OCI-LY7 (cell line): ENCODE measurements around the gene FOXN3. TPM values are rescaled to one million over a fixed set of nuclear protein-coding genes. Genes with fewer than 3 reads are reported as not detected.

Experiments
- BruUV-seq: library from RNA; stranded (reverse); fragments of 400-500 nt; replicated peaks from 2 replicates; lab custom pipeline; 2021; lab: Mats Ljungman, UMichigan
- CTCF ChIA-PET: fragments of 300-600 bp; sonication (Branson Sonifier 250); formaldehyde crosslinking; loops from one replicate; lab custom pipeline; 2022; ENCODE audit warnings: antibody characterized with exemption; ENCODE audit not compliant: unreplicated experiment; lab: Charles Lee
- POLR2A ChIA-PET: fragments of 300-600 bp; sonication (Branson Sonifier 250); formaldehyde crosslinking; loops from one replicate; lab custom pipeline; 2022; ENCODE audit warnings: antibody characterized with exemption; lab: Charles Lee
- DNase-seq: peaks from one replicate; pipeline ENCODE4 v3.0.0-alpha.2; 2015; ENCODE audit warnings: low spot score
- H2AFZ ChIP-seq: fragments of 200-600 bp; sonication (generic), shearing (Covaris generic); 2 replicates; pipeline ENCODE4 v1.6.1; 2014; ENCODE audit warnings: mild to moderate bottlenecking, antibody characterized with exemption, low read length, moderate library complexity
- H3K27ac ChIP-seq: fragments of 200-600 bp; sonication (generic); 2 replicates; pipeline ENCODE4 v1.5.1; 2014; ENCODE audit warnings: mixed run types, low read depth, mild to moderate bottlenecking, moderate library complexity, low read length, inconsistent platforms; ENCODE audit not compliant: poor library complexity, severe bottlenecking
- H3K36me3 ChIP-seq: fragments of 200-600 bp; sonication (generic); 2 replicates; pipeline ENCODE4 v1.6.1; 2014; ENCODE audit warnings: mild to moderate bottlenecking, antibody characterized with exemption, low read length, moderate library complexity, mixed read lengths; ENCODE audit not compliant: insufficient read depth
- H3K4me1 ChIP-seq: fragments of 200-600 bp; sonication (generic); 2 replicates; pipeline ENCODE4 v1.5.1; 2014; ENCODE audit warnings: mild to moderate bottlenecking, low read length; ENCODE audit not compliant: insufficient read depth, poor library complexity, severe bottlenecking
- H3K4me2 ChIP-seq: fragments of 200-600 bp; sonication (generic); 2 replicates; pipeline ENCODE4 v1.6.1; 2014; ENCODE audit warnings: mild to moderate bottlenecking, low read length
- H3K4me3 ChIP-seq: fragments of 200-600 bp; sonication (generic); 2 replicates; pipeline ENCODE4 v1.5.1; 2014; ENCODE audit warnings: mild to moderate bottlenecking, low read depth, low read length; ENCODE audit not compliant: poor library complexity, severe bottlenecking
- H3K79me2 ChIP-seq: fragments of 200-600 bp; sonication (generic); 2 replicates; pipeline ENCODE4 v1.6.1; 2016; ENCODE audit warnings: low read depth, mild to moderate bottlenecking, low read length, moderate library complexity, mixed read lengths; ENCODE audit not compliant: insufficient read depth
- H3K9me2 ChIP-seq: fragments of 200-600 bp; sonication (generic); 2 replicates; pipeline ENCODE4 v1.6.1; 2016; ENCODE audit warnings: mild to moderate bottlenecking, low read length, mixed read lengths; ENCODE audit not compliant: insufficient read depth
- H3K9me3 ChIP-seq: fragments of 200-600 bp; sonication (generic); 2 replicates; pipeline ENCODE4 v1.6.1; 2014; ENCODE audit warnings: mild to moderate bottlenecking, mixed run types, low read length, mixed read lengths
- H4K20me1 ChIP-seq: fragments of 200-600 bp; sonication (generic); 2 replicates; pipeline ENCODE4 v1.6.1; 2014; ENCODE audit warnings: mild to moderate bottlenecking, antibody characterized with exemption, low read length, moderate library complexity, mixed read lengths; ENCODE audit not compliant: insufficient read depth
- CTCF ChIP-seq: fragments of 200-600 bp; sonication (generic); conservative IDR thresholded peaks from 2 replicates; pipeline ENCODE4 v1.5.1; 2014; ENCODE audit warnings: mild to moderate bottlenecking, antibody characterized with exemption, low read length, moderate library complexity, mixed read lengths
- EZH2phosphoT487 ChIP-seq: fragments of 200-600 bp; sonication (generic); IDR thresholded peaks from 2 replicates; pipeline ENCODE4 v1.6.1; 2018; ENCODE audit warnings: low read depth, borderline replicate concordance, mild to moderate bottlenecking, mixed run types, antibody characterized with exemption, low read length, moderate library complexity, mixed read lengths
- intact Hi-C: fragments of 100-400 bp; cut with micrococcal nuclease; formaldehyde crosslinking; loops from one replicate; pipeline ENCODE4 v1.10.0; 2022; ENCODE audit not compliant: unreplicated experiment
- total RNA-seq, 2 experiments: library from RNA; depleted of rRNA in 1 of 2; stranded (reverse); fragments of >200 nt in 1 of 2; shearing (Covaris generic) in 1 of 2; gene quantifications; 2 replicates each; pipeline ENCODE4 v1.2.3, GENCODE V29; 2014 to 2022

The FOXN3 gene
- total RNA-seq, 2 experiments from 2014 or later: 77.7 to 102 TPM

- DNase-seq: no peak
- H3K79me2 ChIP-seq: peaks cover 82% of the 10 kb centered on the region
- no TSS peak for BruUV-seq
- peaks cover 60% of the 10 kb centered on the region for H3K4me1 ChIP-seq
- no peak overlapping the region for H3K4me3 ChIP-seq
- H3K9me3 ChIP-seq: no peaks in the 10 kb centered on the region
- H3K4me2 ChIP-seq: no peak overlapping the region
- no peaks in the 10 kb centered on the region for H3K9me2 ChIP-seq
- CTCF ChIA-PET: no interaction called here
- H2AFZ ChIP-seq: no peak overlapping the region
- TF ChIP-seq CTCF (no peak), EZH2phosphoT487 (no peak)
- no peak overlapping the region for H3K27ac ChIP-seq
- POLR2A ChIA-PET: no interaction called here
- intact Hi-C loops: no loop called here
- H4K20me1 ChIP-seq: no peaks in the 10 kb centered on the region; the same call in 1 of the 2 replicates
- peaks cover 13% of the 10 kb centered on the region; the same call in 1 of the 2 replicates for H3K36me3 ChIP-seq
Observed at GRCh38 chr14:89391556-89391955, 25.5 kb downstream of the FOXN3 start.

- H3K9me3 ChIP-seq: no peaks in the 10 kb centered on the region
- H3K36me3 ChIP-seq: peaks cover 13% of the 10 kb centered on the region; the same call in 1 of the 2 replicates
- H3K4me3 ChIP-seq: no peak overlapping the region
- no peak overlapping the region for H3K27ac ChIP-seq
- no peak overlapping the region for H2AFZ ChIP-seq
- peaks cover 60% of the 10 kb centered on the region for H3K4me1 ChIP-seq
- H3K9me2 ChIP-seq: no peaks in the 10 kb centered on the region
- no peak overlapping the region for H3K4me2 ChIP-seq
- H4K20me1 ChIP-seq: no peaks in the 10 kb centered on the region; the same call in 1 of the 2 replicates
- CTCF ChIA-PET: no interaction called here
- DNase-seq: no peak
- BruUV-seq: no TSS peak
- TF ChIP-seq CTCF (no peak), EZH2phosphoT487 (no peak)
- peaks cover 83% of the 10 kb centered on the region for H3K79me2 ChIP-seq
- POLR2A ChIA-PET: interaction anchor here (1.2 kb wide), 1 partner anchor 28 kb away, joined by 4 read pairs; no protein-coding TSS in a partner anchor
- intact Hi-C loops: no loop called here
Observed at GRCh38 chr14:89391123-89391522, 25.9 kb downstream of the FOXN3 start.

- Histone ChIP-seq H3K36me3 (peaks cover 5% of the 10 kb centered on the region; the same call in 1 of the 2 replicates), H3K79me2 (peaks cover 78% of the 10 kb centered on the region)
Observed at GRCh38 chr14:89388853-89389252, 28.2 kb downstream of the FOXN3 start.

More at GRCh38 chr14:89388853-89389252, 28.2 kb downstream of the FOXN3 start:
- ChIA-PET POLR2A (no interaction called here), CTCF (interaction anchor here (0.9 kb wide), 1 partner anchor 81 kb away, joined by 3 read pairs; no protein-coding TSS in a partner anchor)
- Histone ChIP-seq H3K27ac (peak overlapping the region; percentile 16), H3K4me3 (no peak overlapping the region), H3K9me2 (no peaks in the 10 kb centered on the region), H2AFZ (no peak overlapping the region), H4K20me1 (no peaks in the 10 kb centered on the region), H3K9me3 (no peaks in the 10 kb centered on the region), H3K4me1 (peaks cover 68% of the 10 kb centered on the region), H3K4me2 (0 out of 2 replicates have a peak overlapping the region, but pooled peaks have one; percentile 3)
- DNase-seq: no peak
- TF ChIP-seq CTCF (0 out of 2 replicates have a peak, but pooled peaks have one; percentile 25), EZH2phosphoT487 (no peak)
- intact Hi-C loops: no loop called here
- BruUV-seq: no TSS peak
